ENCODE measurements around the gene UBE3B.
"Not testable (repeated sequence)": the region's sequence is repeated elsewhere in the genome, so short reads cannot be mapped to it uniquely, and the experiment has no call there.

UBE3B gene

DNA sequence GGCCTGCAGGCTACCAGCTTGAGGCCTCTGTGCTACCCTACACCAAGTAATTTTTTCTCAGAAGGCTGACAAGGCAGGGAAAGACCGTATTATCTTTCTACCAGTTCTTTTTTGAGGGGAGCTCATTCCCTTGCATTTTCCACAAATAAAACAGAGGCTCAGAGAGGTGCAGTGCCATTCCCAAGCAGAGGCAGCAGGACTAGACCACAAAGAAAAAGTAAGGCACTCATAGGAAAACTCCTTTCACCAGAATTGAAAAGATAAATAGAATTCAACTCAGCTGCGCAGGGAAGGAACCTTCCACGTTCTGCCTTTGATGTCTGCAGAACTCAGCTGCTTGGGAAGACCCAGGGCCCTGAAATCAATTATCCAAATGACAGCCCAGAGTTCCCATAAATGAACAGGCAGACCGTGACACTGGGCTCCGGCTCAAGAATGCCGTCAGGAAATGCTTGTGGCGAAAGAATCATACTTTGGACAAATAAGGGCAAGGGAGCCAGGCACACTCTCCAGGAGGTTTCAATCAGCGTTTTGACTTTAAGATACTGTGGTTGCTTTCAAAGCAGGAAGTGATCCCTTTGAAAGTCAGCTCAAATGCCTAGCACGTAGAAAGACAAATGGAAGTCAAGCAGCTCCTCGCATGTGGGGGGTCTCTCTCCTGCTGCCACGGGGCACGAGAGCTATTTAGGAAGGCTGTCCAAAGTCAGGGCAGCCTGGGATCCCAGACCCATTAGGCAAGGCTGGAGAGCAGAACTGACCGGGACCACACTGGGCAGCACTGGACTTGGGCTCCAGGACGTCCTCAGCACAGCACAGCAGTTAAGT, 14.4 kb upstream of the UBE3B start:
- peaks cover 30% of the 10 kb centered on the region for H3K36me3 ChIP-seq (ENCODE audit: control insufficient read depth, insufficient read depth, low read length)
- peak overlapping the region; percentile 91 for H3K27ac ChIP-seq (ENCODE audit: low read depth, low read length)
- H3K9ac ChIP-seq (ENCODE audit: low read depth, low read length) = peak overlapping the region; percentile 50
- H3K4me1 ChIP-seq (ENCODE audit: control insufficient read depth, insufficient read depth, low read length) = peaks cover 68% of the 10 kb centered on the region
- no peaks in the 10 kb centered on the region for H3K9me3 ChIP-seq (ENCODE audit: control insufficient read depth, insufficient read depth, low read length)
- peak overlapping the region; percentile 36 for H3K4me3 ChIP-seq (ENCODE audit: low read depth, low read length)
- no peaks in the 10 kb centered on the region for H3K27me3 ChIP-seq (ENCODE audit: control insufficient read depth, insufficient read depth, low read length)

DNA sequence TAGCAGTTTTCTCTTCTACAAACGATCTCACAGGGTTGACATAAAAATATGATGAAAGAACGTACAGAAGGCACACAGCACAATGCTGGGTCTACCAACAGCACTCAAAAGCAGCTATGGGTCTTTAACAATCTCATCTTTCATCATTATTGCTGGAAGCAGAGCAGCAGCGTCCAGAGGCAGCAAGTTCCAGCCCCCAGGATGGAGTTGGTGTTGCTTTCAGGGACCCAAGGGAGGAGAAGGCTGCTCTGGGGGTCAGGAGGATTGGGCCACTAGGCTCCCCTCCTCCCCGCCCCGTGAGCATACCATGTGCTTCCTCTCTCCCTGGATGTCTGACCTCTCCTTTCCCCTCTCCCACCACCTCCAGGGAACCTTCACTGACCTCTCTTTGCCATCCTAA, 13.7 kb upstream of the UBE3B start:
- H3K27ac ChIP-seq (ENCODE audit: low read depth, low read length) = peak overlapping the region; percentile 91
- no peaks in the 10 kb centered on the region for H3K27me3 ChIP-seq (ENCODE audit: control insufficient read depth, insufficient read depth, low read length)
- no peaks in the 10 kb centered on the region for H3K9me3 ChIP-seq (ENCODE audit: control insufficient read depth, insufficient read depth, low read length)
- H3K36me3 ChIP-seq (ENCODE audit: control insufficient read depth, insufficient read depth, low read length) = peaks cover 32% of the 10 kb centered on the region
- H3K4me1 ChIP-seq (ENCODE audit: control insufficient read depth, insufficient read depth, low read length) = peaks cover 61% of the 10 kb centered on the region
- peak overlapping the region; percentile 50 for H3K9ac ChIP-seq (ENCODE audit: low read depth, low read length)
- H3K4me3 ChIP-seq (ENCODE audit: low read depth, low read length) = peak overlapping the region; percentile 36

DNA sequence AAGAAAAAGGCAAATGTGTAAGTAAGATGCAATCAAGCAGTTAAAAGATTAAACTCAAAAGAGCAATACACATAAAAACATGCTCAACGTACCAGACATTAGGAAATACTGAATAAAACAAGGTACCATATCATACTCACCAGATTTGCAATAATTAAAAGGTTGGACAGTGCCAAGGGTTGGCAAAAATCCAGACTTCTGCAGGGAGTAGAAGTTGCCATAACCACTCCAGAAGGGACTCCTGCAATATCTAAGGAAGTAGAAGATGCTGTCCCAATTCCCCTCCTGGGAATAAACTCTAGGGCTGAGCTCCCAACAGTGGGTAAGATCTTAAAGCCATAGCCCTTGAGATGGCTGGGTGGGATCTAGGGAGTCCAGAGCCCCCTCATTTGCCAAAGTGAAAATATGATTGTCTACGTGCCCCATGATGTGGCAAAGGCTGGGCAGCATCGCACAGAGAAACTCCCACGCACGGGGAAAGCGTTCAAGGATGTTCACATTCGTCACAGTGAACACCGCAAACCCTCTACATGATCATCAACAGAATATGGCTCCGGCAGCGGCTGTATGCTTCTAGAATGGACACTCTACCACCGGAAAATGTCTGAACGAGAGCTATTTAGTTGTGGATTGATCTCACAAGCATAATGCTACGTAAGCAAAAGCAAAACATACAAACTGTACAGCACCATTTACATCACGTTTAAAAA, 12.6 kb upstream of the UBE3B start:
- Histone ChIP-seq H3K4me1 (ENCODE audit: control insufficient read depth, insufficient read depth, low read length) (peaks cover 52% of the 10 kb centered on the region), H3K36me3 (ENCODE audit: control insufficient read depth, insufficient read depth, low read length) (peaks cover 42% of the 10 kb centered on the region)

DNA sequence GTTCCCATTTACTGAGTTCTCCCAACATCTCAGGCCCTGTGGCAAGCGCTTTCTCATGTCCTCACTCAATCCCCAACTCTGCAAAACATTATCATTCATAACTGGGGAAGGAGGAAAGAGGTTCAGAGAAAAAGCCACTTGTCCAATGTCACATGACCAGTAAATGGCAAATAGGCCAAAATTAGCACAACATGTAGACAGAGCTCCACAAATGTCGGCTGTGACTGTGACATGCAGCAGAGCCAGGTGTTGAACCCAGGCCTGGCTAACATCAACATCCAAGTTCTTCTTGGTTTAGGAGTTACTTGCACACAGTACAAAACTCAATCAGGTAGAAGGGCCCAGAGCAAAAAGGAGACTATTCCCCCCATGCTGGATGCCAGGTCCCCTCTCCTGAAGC, 11.1 kb upstream of the UBE3B start:
- no peak overlapping the region for H3K9ac ChIP-seq (ENCODE audit: low read depth, low read length)
- no peak overlapping the region for H3K4me3 ChIP-seq (ENCODE audit: low read depth, low read length)
- H3K4me1 ChIP-seq (ENCODE audit: control insufficient read depth, insufficient read depth, low read length) = peaks cover 36% of the 10 kb centered on the region
- peaks cover 44% of the 10 kb centered on the region for H3K36me3 ChIP-seq (ENCODE audit: control insufficient read depth, insufficient read depth, low read length)
- H3K27ac ChIP-seq (ENCODE audit: low read depth, low read length) = no peak overlapping the region
- H3K9me3 ChIP-seq (ENCODE audit: control insufficient read depth, insufficient read depth, low read length) = no peaks in the 10 kb centered on the region
- no peaks in the 10 kb centered on the region for H3K27me3 ChIP-seq (ENCODE audit: control insufficient read depth, insufficient read depth, low read length)

More for the DNA sequence above, 12.6 kb upstream of the UBE3B start:
- no peak overlapping the region for H3K4me3 ChIP-seq (ENCODE audit: low read depth, low read length)
- no peak overlapping the region for H3K9ac ChIP-seq (ENCODE audit: low read depth, low read length)
- no peaks in the 10 kb centered on the region for H3K27me3 ChIP-seq (ENCODE audit: control insufficient read depth, insufficient read depth, low read length)
- H3K27ac ChIP-seq (ENCODE audit: low read depth, low read length) = no peak overlapping the region
- no peaks in the 10 kb centered on the region for H3K9me3 ChIP-seq (ENCODE audit: control insufficient read depth, insufficient read depth, low read length)

DNA sequence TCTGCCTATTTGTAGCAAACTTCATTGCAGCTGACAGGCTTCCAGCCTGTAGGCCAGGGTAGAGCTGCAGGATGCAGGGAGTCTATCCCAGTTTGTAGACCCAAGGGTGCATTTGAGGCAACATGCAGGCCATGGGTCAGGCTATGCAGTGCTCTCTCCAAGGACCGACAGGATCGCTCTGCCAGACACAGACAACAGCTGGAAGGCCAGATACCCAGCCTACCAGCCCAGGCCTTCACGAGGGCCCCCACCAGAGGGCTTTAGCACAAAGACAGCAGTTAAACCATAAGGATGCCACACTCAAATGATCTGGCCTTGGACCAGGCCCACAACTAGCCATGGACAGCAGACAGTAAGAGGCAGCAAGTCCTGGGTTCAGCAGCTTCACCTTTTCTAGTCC, 10.6 kb upstream of the UBE3B start:
- peaks cover 31% of the 10 kb centered on the region for H3K4me1 ChIP-seq (ENCODE audit: control insufficient read depth, insufficient read depth, low read length)
- no peaks in the 10 kb centered on the region for H3K27me3 ChIP-seq (ENCODE audit: control insufficient read depth, insufficient read depth, low read length)
- H3K4me3 ChIP-seq (ENCODE audit: low read depth, low read length) = no peak overlapping the region
- no peak overlapping the region for H3K9ac ChIP-seq (ENCODE audit: low read depth, low read length)
- no peaks in the 10 kb centered on the region for H3K9me3 ChIP-seq (ENCODE audit: control insufficient read depth, insufficient read depth, low read length)
- H3K36me3 ChIP-seq (ENCODE audit: control insufficient read depth, insufficient read depth, low read length) = peaks cover 46% of the 10 kb centered on the region
- H3K27ac ChIP-seq (ENCODE audit: low read depth, low read length) = no peak overlapping the region

DNA sequence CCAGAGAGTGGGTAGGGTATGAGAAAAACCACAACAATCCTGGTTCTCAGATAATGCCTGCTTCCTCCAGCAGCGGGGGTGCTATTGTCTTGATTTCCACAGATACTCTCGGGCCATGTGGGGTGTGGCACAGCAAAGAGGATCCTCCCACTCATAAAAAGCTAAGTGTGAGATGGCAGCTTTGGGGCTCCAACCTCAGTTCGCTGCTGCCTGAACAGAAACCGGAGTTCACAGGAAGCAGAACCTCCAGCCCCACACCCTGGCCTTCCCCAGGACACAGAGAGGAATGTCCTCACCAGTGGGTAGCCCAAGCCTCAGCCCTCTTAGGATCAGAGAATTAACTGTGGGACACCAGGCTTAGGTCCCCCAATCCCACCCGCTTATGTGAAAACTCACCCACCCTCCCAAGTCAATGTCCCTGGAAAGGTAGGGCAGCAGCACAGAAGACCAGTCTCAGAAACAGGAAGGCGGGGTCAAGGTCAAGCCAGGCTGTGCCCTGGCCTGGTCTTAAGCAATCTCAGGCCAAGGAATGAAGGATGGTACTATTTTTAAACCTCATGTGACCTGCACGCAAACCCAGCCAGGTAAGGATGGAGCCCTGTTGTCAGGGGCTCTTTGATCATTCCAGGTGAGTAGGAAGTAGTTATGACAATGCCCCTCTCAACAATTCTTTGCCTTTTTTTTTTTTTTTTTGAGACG, 9.3 kb upstream of the UBE3B start:
- Histone ChIP-seq H3K27ac (ENCODE audit: low read depth, low read length) (peak overlapping the region; percentile 21), H3K9me3 (ENCODE audit: control insufficient read depth, insufficient read depth, low read length) (no peaks in the 10 kb centered on the region), H3K27me3 (ENCODE audit: control insufficient read depth, insufficient read depth, low read length) (no peaks in the 10 kb centered on the region), H3K4me3 (ENCODE audit: low read depth, low read length) (no peak overlapping the region), H3K36me3 (ENCODE audit: control insufficient read depth, insufficient read depth, low read length) (peaks cover 52% of the 10 kb centered on the region), H3K4me1 (ENCODE audit: control insufficient read depth, insufficient read depth, low read length) (peaks cover 18% of the 10 kb centered on the region), H3K9ac (ENCODE audit: low read depth, low read length) (no peak overlapping the region)

DNA sequence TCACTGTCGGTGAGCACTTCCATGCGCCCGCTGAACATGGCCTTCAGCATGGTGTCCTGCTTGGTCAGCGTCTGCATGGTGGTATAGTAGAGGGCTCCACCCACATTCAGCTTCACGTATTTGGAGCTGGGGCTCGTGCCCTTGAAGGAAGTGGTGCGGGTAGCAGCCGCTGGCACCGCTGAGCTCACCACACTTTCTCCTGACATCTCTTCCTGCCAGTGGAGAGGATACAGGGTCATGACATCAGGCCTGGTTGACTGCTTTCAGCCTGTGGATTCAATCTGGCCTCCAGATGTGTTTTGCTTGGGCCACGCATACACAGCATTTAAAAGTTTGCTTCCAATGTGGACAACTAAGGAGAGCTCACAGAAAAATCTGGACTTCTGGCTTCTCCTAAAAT, 7.9 kb upstream of the UBE3B start:
- H3K4me3 ChIP-seq (ENCODE audit: low read depth, low read length) = no peak overlapping the region
- peaks cover 5% of the 10 kb centered on the region; the same call in 1 of the 2 replicates for H3K4me1 ChIP-seq (ENCODE audit: control insufficient read depth, insufficient read depth, low read length)
- H3K9me3 ChIP-seq (ENCODE audit: control insufficient read depth, insufficient read depth, low read length) = no peaks in the 10 kb centered on the region
- no peak overlapping the region for H3K27ac ChIP-seq (ENCODE audit: low read depth, low read length)
- H3K36me3 ChIP-seq (ENCODE audit: control insufficient read depth, insufficient read depth, low read length) = peaks cover 62% of the 10 kb centered on the region
- no peak overlapping the region for H3K9ac ChIP-seq (ENCODE audit: low read depth, low read length)
- no peaks in the 10 kb centered on the region for H3K27me3 ChIP-seq (ENCODE audit: control insufficient read depth, insufficient read depth, low read length)

DNA sequence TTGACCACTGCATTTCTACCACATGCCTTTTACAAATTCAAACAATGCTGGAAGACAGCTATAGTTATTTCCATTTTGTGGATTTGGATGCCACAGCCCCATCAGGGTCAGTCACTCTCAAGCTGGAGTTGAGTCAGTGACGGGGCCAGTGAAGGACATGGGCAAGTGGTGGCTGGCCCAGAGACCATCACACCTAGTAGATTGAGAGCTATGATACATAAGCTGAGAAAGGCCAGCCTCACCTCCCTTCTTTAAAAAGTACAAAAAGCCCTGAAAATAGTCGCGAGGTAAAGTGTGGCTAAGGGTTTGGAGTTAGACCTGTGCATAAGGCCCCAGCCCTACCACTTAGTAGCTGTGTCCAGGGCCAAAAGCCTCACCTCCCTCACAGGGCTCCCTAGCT, 4.4 kb upstream of the UBE3B start:
- Histone ChIP-seq H3K36me3 (ENCODE audit: control insufficient read depth, insufficient read depth, low read length) (peaks cover 34% of the 10 kb centered on the region), H3K27me3 (ENCODE audit: control insufficient read depth, insufficient read depth, low read length) (no peaks in the 10 kb centered on the region), H3K9me3 (ENCODE audit: control insufficient read depth, insufficient read depth, low read length) (no peaks in the 10 kb centered on the region), H3K27ac (ENCODE audit: low read depth, low read length) (no peak overlapping the region), H3K4me3 (ENCODE audit: low read depth, low read length) (no peak overlapping the region), H3K9ac (ENCODE audit: low read depth, low read length) (no peak overlapping the region), H3K4me1 (ENCODE audit: control insufficient read depth, insufficient read depth, low read length) (peaks cover 16% of the 10 kb centered on the region)

DNA sequence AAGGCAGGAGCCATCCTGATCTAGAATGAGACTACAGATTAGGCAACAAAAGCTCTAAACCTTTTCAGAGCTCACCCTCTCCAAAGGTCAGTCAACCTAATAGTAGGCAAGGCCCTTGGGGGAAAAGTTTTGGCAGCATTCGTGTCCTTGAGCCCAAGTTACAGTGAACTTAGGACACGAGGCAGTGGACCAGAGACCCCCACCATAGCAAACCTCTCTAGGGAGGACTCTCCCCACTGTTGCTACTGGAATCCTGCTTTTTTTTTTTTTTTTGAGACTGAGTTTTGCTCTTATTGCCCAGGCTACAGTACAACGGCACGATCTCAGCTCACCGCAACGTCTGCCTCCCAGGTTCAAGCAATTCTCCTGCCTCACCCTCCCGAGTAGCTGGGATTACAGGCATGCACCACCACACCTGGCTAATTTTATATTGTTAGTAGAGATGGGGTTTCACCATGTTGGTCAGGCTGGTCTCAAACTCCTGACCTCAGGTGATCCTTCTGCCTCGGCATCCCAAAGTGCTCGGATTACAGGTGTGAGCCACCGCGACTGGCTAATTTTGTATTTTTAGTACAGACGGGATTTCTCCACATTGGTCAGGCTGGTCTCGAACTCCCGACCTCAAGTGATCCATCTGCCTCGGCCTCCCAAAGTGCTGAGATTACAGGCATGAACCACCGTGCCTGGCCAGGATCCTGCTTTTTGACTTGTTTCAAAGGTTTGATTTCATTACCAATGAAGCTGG, 3.7 kb upstream of the UBE3B start:
- not testable (repeated sequence) for H3K9me3 ChIP-seq (ENCODE audit: control insufficient read depth, insufficient read depth, low read length); H3K27me3 ChIP-seq (ENCODE audit: control insufficient read depth, insufficient read depth, low read length); H3K9ac ChIP-seq (ENCODE audit: low read depth, low read length); H3K4me3 ChIP-seq (ENCODE audit: low read depth, low read length); H3K27ac ChIP-seq (ENCODE audit: low read depth, low read length)
- peaks cover 16% of the 10 kb centered on the region for H3K4me1 ChIP-seq (ENCODE audit: control insufficient read depth, insufficient read depth, low read length)
- peaks cover 30% of the 10 kb centered on the region for H3K36me3 ChIP-seq (ENCODE audit: control insufficient read depth, insufficient read depth, low read length)

DNA sequence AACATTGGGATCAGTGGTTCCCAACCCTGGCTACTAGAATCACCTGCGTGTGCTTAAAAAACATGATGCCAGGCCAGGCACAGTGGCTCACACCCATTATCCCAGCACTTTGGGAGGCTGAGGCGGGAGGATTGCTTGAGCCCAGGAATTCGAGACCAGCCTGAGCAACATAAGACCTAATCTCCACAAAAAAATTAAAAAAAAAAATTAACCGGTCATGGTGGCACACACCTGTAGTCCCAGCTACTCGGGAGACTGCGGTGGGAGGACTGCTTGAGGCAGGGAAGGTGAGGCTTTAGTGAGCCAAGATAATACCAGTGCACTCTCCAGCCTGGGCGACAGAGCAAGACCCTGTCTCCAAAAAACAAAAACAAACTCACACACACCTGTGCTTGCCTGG, 2.3 kb upstream of the UBE3B start:
- H3K4me1 ChIP-seq (ENCODE audit: control insufficient read depth, insufficient read depth, low read length) = peaks cover 16% of the 10 kb centered on the region
- peaks cover 19% of the 10 kb centered on the region for H3K36me3 ChIP-seq (ENCODE audit: control insufficient read depth, insufficient read depth, low read length)
- no peak overlapping the region for H3K27ac ChIP-seq (ENCODE audit: low read depth, low read length)
- H3K9ac ChIP-seq (ENCODE audit: low read depth, low read length) = no peak overlapping the region
- no peaks in the 10 kb centered on the region for H3K27me3 ChIP-seq (ENCODE audit: control insufficient read depth, insufficient read depth, low read length)
- H3K4me3 ChIP-seq (ENCODE audit: low read depth, low read length) = peak overlapping the region; percentile 86; the same call in 1 of the 2 replicates
- no peaks in the 10 kb centered on the region for H3K9me3 ChIP-seq (ENCODE audit: control insufficient read depth, insufficient read depth, low read length)

All from HUES48 (cell line).